Measurements from ENCODE around the gene PLIN1. TPM values are rescaled to one million over a fixed set of nuclear protein-coding genes. Genes with fewer than 3 reads are reported as not detected.

Gene PLIN1
- total RNA-seq, 1 donor: 0.27 TPM

DNA sequence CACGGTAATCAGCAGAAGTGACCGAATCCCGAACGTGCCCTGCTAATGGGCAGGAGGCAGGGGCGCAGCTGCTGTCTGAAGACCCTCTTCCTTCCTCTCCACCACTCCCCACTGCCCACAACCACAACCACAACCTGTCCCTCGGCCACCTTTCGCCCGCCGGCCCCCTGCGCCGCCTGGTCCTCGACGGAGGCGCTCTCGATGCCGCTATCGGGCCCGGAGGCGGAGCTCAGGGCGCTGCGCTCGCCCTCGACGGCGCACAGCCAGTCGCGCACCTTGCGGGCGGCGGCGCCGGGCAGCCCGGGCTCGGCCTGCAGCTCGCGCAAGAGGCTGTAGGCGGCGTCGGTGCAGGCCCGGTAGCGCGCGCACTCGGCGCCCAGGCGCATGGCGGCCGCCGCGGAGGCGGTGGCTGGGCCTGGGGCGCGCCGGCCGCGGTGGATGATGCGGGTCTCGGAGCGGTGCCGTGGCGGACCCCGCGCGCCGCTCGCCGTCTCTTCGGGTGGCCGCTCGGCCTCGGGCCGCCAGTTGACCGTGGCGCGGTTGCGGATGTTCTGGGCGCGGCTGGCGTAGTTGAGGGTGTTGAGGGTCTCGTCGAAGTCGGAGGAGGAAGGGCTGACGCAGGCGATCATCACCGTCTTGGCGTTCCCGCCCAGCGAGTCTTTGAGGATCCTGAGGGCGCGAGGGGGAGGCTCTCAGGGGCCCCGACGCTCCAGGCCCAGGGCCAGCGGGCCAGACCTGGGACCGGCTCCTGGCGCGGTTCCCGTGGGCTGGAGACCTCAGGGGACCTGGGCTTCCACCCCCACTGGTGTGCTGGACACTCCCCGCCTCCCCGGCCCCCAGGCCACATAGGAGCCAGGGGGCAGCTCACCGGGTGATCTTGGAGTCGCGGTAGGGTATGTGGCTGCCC lies 30.8 kb downstream of the PLIN1 start:
- TF ChIP-seq, protein P1, sequence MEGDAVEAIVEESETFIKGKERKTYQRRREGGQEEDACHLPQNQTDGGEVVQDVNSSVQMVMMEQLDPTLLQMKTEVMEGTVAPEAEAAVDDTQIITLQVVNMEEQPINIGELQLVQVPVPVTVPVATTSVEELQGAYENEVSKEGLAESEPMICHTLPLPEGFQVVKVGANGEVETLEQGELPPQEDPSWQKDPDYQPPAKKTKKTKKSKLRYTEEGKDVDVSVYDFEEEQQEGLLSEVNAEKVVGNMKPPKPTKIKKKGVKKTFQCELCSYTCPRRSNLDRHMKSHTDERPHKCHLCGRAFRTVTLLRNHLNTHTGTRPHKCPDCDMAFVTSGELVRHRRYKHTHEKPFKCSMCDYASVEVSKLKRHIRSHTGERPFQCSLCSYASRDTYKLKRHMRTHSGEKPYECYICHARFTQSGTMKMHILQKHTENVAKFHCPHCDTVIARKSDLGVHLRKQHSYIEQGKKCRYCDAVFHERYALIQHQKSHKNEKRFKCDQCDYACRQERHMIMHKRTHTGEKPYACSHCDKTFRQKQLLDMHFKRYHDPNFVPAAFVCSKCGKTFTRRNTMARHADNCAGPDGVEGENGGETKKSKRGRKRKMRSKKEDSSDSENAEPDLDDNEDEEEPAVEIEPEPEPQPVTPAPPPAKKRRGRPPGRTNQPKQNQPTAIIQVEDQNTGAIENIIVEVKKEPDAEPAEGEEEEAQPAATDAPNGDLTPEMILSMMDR (IDR thresholded peaks at IDR 0.05; ENCODE audit: insufficient read depth, low read length): no peak
- no peak overlapping the region for H3K4me3 ChIP-seq (ENCODE audit: low read depth, low read length)
- no peak for DNase-seq (ENCODE audit: low read depth)

DNA sequence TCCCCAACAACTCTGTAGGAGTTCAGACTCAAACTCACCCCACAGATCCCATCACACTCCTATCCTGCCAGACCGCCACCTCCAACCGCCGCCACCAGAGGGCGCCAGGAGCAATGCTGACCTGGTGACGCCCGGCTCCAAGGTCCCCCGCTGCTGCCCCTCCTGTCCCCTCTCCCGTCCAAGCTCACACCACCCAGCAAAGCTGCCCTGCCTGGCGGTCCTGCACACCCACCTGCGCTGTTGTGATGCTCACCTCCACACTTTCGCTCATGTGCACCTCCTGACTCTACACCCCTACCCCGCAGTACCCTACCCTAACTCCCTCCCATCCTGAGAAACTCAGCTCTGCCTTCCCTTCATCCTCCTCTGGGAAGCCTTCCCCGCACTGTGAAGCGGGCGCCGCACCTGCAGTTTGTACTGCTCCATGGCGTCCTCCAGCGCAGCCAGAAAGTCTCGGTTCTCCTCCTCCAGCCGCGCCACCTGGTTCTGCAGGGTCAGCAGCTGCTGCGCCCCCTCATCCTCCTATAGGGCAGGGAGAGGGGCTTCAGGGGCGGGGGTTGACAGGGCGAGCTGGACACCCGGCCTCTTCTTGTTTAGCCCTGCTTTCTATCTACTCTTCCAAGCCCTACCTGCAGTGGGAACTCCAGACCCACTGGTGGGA lies 31.8 kb downstream of the PLIN1 start:
- H3K4me3 ChIP-seq (ENCODE audit: low read depth, low read length): no peak overlapping the region
- TF ChIP-seq, protein P1 (IDR thresholded peaks at IDR 0.05; ENCODE audit: insufficient read depth, low read length): peak; percentile 92
- DNase-seq (ENCODE audit: low read depth): peak; percentile 57

GRCh38 chr15:89646416-89647141 lies 32.6 kb downstream of the PLIN1 start:
- no peak for DNase-seq (ENCODE audit: low read depth)
- TF ChIP-seq, protein P1 (IDR thresholded peaks at IDR 0.05; ENCODE audit: insufficient read depth, low read length): no peak
- H3K4me3 ChIP-seq (ENCODE audit: low read depth, low read length): no peak overlapping the region

GRCh38 chr15:89645680-89646079 lies 33.5 kb downstream of the PLIN1 start:
- no peak for DNase-seq (ENCODE audit: low read depth)
- TF ChIP-seq, protein P1 (IDR thresholded peaks at IDR 0.05; ENCODE audit: insufficient read depth, low read length): no peak

DNA sequence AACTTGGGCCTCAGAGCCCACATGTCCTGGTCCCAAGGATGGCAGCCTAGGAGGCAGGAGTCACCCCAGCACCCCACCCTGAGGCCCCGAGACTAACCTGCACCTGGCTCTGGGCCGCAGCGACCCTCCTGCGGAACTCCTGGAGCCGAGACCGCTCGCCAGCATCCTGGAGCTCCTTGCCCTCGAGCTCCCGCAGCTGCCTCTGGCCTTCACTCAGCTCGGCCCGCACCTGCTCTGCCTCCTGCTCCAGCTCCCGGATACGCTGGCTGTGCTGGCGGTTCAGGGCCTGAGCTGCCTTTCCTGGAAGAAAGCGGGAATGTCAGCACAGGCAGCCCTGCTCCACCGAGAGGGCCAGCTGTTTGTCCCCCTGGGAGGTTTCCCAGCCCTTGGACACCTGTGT lies 37.1 kb downstream of the PLIN1 start:
- TF ChIP-seq, protein P1 (IDR thresholded peaks at IDR 0.05; ENCODE audit: insufficient read depth, low read length): no peak
- no peak for DNase-seq (ENCODE audit: low read depth)
- no peak overlapping the region for H3K4me3 ChIP-seq (ENCODE audit: low read depth, low read length)

More at GRCh38 chr15:89645680-89646079, 33.5 kb downstream of the PLIN1 start:
- no peak overlapping the region for H3K4me3 ChIP-seq (ENCODE audit: low read depth, low read length)

GRCh38 chr15:89641053-89641452 lies 38.1 kb downstream of the PLIN1 start:
- H3K4me3 ChIP-seq (ENCODE audit: low read depth, low read length): no peak overlapping the region
- no peak for DNase-seq (ENCODE audit: low read depth)
- TF ChIP-seq, protein P1 (IDR thresholded peaks at IDR 0.05; ENCODE audit: insufficient read depth, low read length): no peak

Measured in fibroblast of the aortic adventitia (primary cell).